GM19328 (cell line): Measurements from ENCODE around the gene NACA.
"Not testable (repeated sequence)": the region's sequence is repeated elsewhere in the genome, so short reads cannot be mapped to it uniquely, and the experiment has no call there.

Experiments
- ATAC-seq: cut with Tn5 transposase; IDR thresholded peaks from one replicate; pipeline ENCODE4 v1.9.1; 2021; ENCODE audit warnings: mild to moderate bottlenecking, moderate library complexity; ENCODE audit not compliant: unreplicated experiment

Gene NACA

DNA sequence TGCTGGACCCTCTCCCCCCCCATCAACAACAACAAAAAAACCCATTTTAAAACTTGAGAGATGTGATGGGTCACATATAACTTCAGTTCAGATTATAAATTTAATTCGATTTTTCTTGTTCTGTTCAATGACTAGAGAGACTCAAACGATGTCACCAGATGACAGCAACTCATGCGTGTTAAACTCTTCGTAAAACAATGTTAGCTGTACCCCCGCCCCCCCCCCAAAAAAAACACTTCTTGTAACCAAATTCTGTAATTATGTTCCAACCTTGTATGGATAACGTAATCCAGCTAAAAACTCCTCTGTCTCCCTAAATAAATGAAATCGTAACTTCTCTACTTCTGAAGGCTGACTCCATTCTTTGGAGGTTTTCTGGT lies 614 bp upstream of the NACA start:
- no peak for ATAC-seq

DNA sequence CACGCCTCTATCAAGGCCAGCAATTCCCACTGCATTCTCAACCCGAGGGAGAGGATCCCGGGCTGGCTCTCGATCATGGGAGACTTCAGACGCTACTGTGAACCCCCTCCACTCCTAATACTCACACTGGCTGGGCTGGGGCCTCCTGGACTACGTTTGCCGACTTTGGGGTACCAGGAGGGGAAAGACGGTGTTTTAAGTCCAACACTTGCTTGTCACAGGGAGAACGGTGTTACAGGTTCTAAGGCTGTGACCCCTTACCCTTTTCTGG lies 463 bp downstream of the NACA start:
- ATAC-seq, result no peak

DNA sequence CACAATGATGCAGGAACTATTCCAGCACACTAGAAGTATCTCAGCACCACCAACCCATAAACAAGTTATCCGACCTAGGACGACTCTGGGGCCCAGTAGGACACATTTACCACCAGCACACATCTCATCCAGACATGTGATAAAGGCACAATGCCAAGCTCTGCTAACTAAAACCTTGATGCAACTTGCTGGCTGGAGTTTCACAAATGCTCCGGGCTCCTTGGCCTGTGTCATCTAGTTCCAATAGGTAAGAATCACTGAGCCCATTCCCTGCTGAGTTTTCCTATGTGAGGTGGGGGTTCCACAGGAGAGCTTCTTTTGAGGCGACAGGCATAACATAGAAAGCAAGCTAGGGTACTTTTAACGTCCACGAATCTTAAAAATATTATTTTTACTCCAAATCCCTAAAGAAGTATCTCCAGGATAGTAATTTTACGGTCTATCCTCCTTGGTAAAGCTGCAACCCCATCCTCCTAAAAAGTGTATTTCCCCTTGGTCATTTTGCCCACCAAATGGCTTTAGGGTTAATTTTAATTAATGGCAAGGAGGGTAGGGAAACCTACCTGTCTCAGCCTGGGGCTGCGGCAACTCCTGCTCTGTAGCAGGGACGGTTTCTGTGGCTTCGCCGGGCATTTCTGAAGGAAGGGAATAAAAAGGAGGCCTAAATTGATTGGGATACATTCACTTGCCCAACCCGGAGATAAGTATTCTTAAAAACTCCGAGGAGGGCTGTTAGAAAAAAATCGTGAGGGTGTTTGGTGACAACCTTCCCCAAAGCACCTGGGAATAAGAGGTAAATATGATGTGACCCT lies 1.0 kb downstream of the NACA start:
- no peak for ATAC-seq

DNA sequence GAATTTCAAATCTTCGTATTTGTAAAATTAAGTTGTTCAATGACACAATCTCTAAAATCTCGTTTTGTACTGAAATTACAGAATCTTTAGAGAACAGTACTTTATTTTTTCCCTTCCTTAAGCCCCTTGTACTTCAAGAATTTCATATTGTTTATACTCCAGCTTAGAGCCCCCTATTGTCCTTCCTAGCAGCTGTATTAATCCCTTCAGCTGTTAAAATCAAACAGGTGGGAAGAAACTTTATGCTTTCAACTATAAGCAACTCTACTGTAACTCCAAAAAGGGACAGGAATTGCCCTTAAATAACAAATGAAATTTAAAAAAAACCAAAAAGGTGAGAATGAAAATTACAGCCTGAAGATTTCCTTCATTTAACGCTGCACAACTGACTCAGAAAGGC lies 1.7 kb downstream of the NACA start:
- ATAC-seq, result no peak

DNA sequence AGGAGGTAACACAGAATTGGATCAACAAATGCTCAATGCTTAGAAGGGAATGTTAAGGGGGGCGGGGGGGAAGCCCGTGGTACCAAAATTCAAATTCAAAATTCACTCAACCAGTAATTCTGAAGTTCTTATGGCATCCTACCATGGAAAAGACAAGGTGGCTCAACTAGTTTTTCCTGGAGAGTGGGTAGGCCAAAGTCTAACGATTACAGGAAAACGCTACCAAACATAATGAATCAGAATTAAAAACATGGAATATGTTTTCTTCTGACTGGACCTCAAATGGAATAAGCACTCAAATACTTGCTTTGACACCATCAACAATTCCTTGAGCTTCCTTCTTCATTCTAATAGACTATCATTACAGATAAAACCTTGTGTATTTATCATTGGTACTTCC lies 2.3 kb downstream of the NACA start:
- ATAC-seq, result no peak

DNA sequence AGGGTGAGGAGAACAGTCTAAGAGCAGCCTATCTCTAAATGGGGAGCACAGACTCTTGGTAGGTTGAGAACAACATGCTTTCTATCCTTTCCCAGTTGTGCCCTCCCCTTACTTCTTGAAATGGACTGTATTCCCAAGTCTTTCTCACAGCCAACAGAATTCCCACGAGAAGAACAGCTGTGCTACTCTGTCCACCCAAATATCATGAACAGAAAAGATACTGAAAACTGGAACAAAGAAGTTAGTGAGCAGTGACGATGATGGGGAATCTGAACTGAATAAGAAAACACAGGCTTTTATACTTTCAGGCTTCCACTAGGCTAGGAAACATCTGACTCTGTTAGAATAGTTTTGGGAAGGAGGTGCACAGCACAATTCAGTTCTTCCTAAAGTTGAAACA lies 3.4 kb downstream of the NACA start:
- no peak for ATAC-seq

DNA sequence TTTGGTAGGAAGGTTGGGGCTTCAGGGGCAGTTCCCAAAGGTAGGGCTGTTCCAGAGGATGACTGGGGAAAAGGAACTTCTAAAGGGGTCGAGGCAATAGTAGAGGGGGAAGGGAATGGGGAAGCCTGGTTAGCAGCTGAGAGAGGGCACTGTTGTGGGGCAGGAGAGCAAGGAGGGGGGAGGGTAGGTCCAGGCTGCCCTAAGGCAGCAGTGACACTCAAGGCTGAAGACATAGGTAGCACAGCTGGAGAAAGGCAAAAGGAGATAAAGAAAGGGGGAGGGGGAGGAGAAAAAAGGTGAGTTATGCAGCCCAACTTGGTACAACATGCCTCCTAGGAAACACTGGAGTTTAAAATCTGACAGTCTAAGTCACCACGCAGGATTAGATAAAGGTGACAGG lies 3.9 kb downstream of the NACA start:
- ATAC-seq, result no peak

DNA sequence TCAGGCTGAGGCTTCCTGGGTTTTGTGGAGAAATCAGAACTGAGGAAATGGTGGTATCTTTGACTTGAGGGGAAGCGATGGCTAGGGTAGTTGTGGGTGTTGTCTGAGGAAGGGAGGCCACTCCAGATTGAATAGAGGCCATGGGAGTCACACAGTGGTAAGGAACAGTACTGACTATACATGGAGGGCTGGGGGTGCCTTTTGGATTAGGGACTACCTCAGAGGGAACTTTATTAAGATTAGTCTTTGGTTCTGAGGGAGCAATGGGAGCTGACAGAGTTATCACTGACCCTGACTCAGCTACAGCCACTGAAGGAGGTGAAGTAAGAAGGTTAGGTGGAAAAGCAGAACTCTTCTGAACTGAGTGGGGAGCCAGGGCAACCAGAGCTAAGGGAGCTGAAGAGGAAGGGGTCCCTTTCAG lies 4.4 kb downstream of the NACA start:
- ATAC-seq, result no peak

DNA sequence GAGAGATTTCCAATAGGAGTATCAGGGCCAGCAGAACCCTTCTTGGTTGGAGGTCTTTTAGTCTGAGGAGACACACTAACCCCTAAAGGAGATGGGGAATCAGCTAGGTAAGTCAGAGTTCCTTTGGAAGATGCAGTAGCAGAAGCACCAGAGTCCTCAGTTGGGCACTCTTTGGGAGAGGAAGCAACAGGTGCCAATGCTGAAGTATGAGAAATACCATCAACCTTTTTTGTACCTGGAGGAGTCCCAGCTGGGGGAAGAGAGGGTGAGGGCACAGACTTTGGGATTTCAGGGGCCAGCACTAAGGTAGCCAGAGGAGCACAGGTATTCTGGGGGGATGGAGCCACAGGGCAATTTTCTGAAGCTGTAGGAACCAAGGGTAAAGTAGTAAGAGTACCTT lies 6.0 kb downstream of the NACA start:
- ATAC-seq, result no peak

DNA sequence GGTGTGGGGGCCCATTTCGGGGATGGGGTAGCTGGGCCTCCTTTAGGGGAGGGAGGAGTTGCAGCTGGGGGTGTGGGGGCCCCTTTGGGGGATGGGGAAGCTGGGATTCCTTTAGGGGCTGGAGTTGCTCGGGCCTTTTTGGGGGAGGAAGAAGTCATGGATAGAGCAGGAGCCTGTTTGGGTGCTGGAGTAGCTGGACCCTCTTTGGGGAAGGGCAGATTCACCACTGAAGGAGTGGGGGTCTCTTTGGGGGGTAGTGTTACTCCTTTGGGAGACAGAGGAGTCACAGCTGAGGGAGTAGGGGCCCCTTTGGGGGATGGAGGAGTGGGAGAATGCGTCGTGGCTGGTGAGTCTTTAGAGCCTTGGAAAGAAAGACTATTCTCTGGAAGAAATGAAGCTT lies 6.5 kb downstream of the NACA start:
- no peak for ATAC-seq

DNA sequence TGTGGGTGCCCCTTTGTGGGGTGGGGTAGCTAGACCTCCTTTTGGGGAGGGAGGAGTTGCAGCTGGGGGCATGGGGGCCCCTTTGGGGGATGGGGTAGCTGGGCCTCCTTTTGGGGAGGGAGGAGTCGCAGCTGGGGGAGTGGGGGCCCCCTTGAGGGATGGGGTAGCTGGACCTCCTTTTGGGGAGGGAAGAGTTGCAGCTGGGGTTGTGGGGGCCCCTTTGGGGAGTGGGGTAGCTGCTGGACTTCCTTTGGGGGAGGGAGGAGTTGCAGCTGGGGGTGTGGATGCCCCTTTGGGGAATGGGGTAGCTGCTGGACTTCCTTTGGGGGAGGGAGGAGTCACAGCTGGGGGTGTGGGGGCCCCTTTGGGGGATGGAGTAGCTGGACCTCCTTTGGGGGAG lies 7.0 kb downstream of the NACA start:
- no peak for ATAC-seq

DNA sequence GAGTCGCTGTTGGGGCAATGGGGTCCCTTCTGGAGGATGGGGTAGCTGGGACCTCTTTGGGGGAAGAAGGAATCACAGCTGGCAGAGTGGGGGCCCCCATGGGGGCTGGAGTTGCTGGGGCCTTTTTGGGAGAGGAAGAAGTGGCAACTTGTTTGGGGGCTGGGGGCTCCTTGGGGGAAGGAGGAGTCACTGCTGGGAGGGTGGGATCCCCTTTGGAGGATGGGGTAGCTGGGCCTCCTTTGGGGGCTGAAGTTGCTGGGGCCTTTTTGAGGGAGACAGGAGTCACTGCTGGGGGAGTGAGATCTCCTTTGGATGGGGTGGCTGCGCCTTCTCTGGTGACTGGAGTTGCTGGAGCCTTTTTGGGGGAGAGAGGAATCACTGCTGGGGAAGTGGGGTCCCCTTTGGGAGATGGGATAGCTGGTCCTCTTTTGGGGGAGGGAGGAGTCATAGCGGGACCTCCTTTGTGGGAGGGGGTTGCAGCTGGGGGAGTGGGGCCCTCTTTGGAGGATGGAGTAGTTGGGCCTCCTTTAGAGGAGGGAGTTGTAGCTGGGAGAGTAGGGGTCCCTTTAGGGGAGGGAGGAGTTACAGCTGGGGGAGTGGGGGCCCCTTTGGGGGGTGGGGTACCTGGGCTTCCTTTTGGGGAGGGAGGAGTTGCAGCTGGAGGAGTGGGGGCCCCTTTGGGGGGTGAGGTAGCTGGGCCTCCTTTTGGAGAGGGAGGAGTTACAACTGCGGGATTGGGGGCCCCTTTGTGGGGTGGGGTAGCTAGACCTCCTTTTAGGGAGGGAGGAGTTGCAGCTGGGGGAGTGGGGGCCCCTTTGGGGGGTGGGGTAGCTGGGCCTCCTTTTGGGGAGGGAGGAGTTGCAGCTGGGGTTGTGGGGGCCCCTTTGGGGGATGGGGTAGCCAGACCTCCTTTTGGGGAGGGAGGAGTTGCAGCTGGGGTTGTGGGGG lies 7.9 kb downstream of the NACA start:
- ATAC-seq, result no peak

DNA sequence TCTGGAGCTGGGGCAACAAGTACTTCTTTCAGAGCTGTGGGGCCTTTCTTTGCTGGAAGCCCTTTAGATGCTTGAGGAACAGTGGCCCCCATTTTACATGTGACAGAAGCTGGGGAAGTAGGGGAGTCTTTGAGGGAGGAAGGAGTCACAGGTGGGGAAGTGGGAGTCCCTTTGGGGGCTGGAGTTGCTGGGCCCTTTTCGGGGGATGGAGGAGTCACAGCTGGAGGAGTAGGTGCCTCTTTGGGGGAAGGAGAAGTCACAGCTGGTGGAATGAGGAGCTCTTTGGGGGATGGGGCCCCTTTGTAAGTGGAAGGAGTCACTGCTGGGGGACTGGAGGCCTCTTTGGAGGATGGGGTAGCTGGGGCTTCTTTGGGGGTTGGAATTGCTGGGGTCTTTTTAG lies 8.6 kb downstream of the NACA start:
- no peak for ATAC-seq

DNA sequence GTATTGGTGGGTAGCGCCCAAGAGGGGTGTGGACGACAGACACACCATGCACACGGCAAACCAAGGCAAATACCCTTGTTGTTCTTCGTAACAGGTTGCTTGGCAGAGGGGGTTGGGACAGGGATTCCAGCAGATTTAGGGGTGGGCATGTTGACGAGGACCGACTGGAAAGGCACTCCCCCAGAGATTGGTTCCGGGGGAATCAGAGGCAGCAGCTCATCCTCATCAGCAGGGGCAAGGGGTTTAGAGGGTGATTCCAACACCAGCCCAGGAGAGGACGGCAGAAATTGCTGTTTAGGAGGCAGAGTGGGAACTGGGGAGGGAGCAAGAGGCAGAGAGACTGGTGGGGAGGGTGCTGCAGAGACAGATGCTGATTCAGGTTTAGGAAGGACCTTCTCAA lies 9.3 kb downstream of the NACA start:
- no peak for ATAC-seq

DNA sequence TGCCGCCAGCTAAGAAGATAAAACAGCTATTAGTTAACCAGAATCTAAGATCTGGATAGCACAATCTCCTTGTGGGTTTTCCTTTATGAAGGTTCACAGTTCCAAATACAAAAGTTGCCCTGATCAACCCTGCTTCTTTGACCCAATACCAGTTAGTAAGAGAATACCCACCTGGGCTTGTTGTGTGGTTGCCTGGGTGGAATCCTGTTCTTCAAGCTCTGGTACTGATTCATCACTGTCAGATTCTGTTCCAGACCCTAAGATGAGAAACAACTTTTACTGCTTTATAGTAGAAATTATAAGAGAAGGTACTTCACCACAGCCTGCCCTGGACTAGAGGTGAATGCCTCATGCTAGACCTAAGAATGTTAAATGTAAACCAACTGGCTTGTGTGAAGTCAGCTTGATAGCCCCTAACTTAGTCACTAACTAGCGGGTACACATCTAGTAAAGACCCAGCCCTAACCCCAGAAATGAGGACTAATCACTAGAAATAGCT lies 10.6 kb downstream of the NACA start:
- no peak for ATAC-seq

DNA sequence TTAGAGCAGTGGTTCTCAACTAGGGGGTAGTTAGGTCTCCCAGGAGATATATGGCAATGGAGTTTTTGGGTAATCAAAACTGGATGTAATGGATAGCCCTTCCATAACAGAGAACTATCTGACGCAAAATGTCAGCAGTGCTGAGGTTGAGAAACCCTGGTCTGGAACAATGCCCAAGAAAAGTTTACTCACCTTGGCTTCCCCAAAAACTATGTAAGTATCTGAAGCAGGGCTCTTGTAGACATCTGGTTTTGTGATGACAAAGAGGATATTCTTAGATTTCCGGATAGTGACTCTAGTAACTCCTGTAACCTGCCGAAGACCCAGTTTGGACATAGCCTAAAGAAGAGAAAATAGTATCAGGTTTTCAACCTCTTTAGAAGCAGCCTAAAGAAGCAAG lies 11.8 kb downstream of the NACA start:
- ATAC-seq, result no peak

DNA sequence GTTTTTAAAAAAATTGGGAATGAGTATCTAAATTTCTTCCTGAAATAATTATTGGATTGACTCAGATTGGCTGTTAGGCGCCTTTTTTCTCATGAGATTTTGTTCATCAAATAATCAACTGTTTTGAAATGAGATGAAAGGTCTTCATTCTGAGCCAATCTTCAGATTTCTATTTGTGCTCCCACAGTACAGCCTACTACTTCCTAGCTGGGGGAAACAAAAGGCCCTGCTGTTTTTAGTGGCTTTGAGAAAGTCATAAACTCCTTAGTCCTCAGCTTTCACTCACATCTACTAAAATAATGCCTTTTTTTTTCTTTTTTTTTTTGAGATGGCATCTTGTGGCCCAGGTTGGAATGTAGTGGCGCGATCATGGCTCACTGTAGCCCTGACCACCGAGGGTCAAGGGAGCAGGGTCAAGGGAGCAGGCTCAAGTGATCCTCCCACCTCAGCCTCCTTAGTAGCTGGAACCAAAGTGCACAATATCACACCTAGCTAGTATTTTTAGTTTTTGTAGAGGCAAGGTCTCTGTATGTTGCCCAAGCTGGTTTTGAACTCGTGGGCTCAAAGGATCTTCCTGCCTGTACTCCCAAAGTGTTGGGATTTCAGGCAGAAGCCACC lies 15.2 kb downstream of the NACA start:
- ATAC-seq, result no peak

DNA sequence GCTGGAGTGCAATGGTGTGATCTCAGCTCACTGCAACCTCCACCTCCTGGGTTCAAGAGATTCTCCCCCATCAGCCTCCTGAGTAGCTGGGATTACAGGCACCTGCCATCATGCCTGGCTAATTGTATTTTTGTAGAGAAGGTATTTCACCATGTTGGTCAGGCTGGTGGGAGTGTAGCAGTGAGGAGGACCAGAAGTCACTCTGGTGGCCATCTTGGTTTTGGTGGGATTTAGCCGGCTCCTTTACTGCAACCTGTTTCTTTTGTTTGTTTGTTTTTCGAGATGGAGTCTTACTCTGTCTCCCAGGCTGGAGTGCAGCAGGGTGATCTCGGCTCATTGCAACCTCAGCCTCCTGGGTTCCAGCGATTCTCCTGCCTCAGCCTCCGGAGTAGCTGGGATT lies 20.6 kb downstream of the NACA start:
- not testable (repeated sequence) for ATAC-seq

DNA sequence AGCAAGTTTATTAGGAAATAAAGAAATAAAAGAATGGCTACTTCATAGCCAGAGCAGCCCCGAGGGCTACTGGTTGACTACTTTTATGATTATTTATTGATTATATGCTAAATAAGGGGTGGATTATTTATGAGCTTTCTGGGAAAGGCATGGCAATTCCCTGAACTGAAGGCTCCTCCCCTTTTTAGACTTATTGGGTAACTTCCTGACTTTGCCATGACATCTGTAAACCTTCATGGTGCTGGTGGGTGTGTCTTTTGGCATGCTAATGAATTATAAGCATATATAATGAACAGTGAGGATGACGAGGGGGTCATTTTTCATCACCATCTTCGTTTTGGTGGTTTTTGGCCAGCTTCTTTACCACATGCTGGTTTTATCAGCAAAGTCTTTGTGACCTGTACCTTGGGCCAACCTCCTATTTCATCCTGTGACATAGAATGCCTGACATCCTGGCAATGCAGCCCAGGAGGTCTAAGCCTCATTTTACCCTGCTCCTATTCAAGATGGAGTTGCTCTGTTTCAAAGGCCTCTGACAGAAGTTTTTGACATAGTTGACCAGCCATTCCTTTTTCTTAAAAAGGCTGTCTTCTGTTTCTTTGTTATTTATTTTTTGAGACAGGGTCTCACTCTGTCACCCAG lies 26.0 kb downstream of the NACA start:
- no peak for ATAC-seq

DNA sequence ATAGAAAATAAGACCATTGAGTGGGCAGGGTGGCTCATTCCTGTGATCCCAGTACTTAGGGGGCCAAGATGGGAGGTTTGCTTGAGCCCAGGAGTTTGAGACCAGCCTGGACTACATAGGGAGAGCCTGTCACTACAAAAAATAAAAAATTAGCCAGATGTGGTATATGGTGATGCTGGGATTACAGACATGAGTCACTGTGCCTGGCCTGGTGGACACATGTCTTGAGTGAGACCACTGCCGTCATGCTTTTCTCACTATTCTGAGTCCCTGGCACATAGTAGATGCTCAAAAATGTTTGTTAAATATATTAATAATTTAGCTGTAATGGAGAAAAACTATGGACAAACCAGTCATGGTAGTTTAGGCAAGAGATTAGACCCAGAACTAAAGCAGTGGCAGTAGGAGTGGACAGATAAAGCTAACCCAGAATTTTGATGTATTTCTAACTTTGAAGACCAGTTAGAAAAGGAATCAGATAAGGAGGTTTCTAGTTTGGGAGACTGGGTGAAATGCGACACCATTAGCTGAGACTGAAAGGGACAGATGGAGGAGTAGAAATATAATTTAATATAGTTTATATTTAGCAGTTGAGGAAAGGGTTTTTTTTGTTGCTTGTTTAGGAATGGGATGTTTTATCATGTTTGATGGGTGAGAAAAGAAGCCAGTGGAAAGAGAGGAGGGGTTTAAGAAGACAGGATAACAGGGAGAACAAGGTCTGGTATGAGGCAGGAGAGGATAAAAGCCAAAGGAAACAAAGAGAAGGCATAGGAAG lies 29.6 kb downstream of the NACA start:
- ATAC-seq, result no peak

DNA sequence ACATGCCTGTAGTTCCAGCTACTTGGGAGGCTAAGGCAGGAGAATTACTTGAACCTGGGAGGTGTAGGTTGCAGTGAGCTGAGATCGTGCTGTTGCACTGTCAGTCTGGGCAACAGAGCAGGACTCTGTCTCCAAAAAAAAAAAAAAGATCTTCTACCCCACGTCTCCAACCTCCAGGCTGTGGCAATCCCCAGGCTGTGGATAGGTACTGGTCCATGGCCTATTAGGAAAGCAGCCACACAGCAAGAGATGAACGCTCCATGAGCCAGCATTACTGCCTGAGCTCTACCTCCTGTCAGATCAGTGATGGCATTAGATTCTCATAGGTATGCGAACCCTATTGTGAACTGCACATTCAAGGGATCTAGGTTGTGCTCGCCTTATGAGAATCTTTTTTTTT lies 30.9 kb downstream of the NACA start:
- ATAC-seq, result no peak
